Bronchial epithelial cell (primary cell): Measurements from ENCODE around the gene MRPS2. TPM values are rescaled to one million over a fixed set of nuclear protein-coding genes. Genes with fewer than 3 reads are reported as not detected.

ENCODE experiments used
- DNase-seq: peaks from one replicate; pipeline ENCODE4 v3.0.0-alpha.2; 2010; ENCODE audit warnings: low read depth
- FAIRE-seq: peaks from 2 replicates; lab custom pipeline; 2011; peaks lifted over from hg19 to GRCh38; lab: Jason Lieb, UNC
- H3K27me3 ChIP-seq: 2 replicates; pipeline ENCODE4 v1.5.1; 2011; ENCODE audit warnings: low read length; ENCODE audit not compliant: control insufficient read depth, insufficient read depth
- H3K36me3 ChIP-seq: 2 replicates; pipeline ENCODE4 v1.5.1; 2011; ENCODE audit warnings: low read length; ENCODE audit not compliant: control insufficient read depth, insufficient read depth
- H3K4me3 ChIP-seq: 2 replicates; pipeline ENCODE4 v1.5.1; 2011; ENCODE audit warnings: mild to moderate bottlenecking, low read depth, low read length, control low read depth
- CTCF ChIP-seq: IDR thresholded peaks from 2 replicates; pipeline ENCODE4 v1.5.1; 2011; ENCODE audit warnings: mild to moderate bottlenecking, moderate library complexity, low read length, control low read depth, inconsistent platforms; ENCODE audit not compliant: insufficient read depth, severe bottlenecking
- total RNA-seq: library from RNA; depleted of rRNA; stranded (reverse); fragments of >200 nt; gene quantifications from 2 replicates; pipeline ENCODE4 v1.2.1, GENCODE V29; 2014

MRPS2 gene
- total RNA-seq, 1 donor from 2014 or later, result 15.5 TPM

- DNase-seq, result no peak
- no peak for TF ChIP-seq CTCF
- Histone ChIP-seq H3K4me3 (no peak within 1 kb of the TSS), H3K36me3 (no peaks in the 10 kb centered on the region), H3K27me3 (no peaks in the 10 kb centered on the region)
- no peak for FAIRE-seq
These were observed 20.6 kb downstream of the MRPS2 start, which contains the start of gene LCN1 for GRCh38 chr9:135520916-135521607. Gene LCN1, plus strand, starts transcription at chr9:135521440. Its CDS starts 58 bp downstream, at chr9:135521498.

GRCh38 chr9:135521608-135522095, 21.2 kb downstream of the MRPS2 start:
- no peak for FAIRE-seq
- Histone ChIP-seq H3K36me3 (no peaks in the 10 kb centered on the region), H3K27me3 (no peaks in the 10 kb centered on the region), H3K4me3 (no peak overlapping the region)
- no peak for DNase-seq
- no peak for TF ChIP-seq CTCF

- DNase-seq (no peak), FAIRE-seq (no peak)
- no peaks in the 10 kb centered on the region for H3K27me3 ChIP-seq
- no peaks in the 10 kb centered on the region for H3K36me3 ChIP-seq
- H3K4me3 ChIP-seq, result no peak overlapping the region
- no peak for TF ChIP-seq CTCF
These were observed 21.8 kb downstream of the MRPS2 start for GRCh38 chr9:135522137-135522877.

- Histone ChIP-seq H3K27me3 (no peaks in the 10 kb centered on the region), H3K36me3 (no peaks in the 10 kb centered on the region), H3K4me3 (no peak overlapping the region)
- DNase-seq (no peak), FAIRE-seq (no peak)
- no peak for TF ChIP-seq CTCF
These were observed 22.4 kb downstream of the MRPS2 start for GRCh38 chr9:135522931-135523330.

GRCh38 chr9:135523521-135524129, 23.1 kb downstream of the MRPS2 start:
- DNase-seq, result no peak
- H3K27me3 ChIP-seq, result no peaks in the 10 kb centered on the region
- no peak for FAIRE-seq
- H3K36me3 ChIP-seq, result no peaks in the 10 kb centered on the region
- H3K4me3 ChIP-seq, result no peak overlapping the region
- no peak for TF ChIP-seq CTCF
